ENCODE data around the gene TRHDE.
"Not testable (repeated sequence)": the region's sequence is repeated elsewhere in the genome, so short reads cannot be mapped to it uniquely, and the experiment has no call there.

TRHDE gene

DNA sequence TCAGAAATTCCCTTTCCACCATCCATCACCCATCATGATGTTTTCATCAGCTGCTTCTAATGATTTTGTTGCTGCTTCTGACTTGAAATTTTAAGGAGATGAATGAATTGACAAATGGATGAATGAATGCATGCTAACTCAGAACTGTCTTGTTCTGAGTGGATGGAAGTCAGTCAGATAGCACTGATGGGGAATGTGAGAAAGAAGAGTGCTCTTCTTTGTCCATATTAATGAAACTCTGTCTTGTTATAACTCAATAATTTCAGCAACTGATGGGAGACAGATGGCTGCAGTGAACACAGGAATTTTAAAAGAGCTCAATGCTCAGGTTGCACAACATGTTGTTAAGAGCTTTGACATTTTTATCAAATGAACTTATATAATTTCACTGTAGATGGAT lies 422.0 kb downstream of the TRHDE start:
- TF ChIP-seq, protein P1, sequence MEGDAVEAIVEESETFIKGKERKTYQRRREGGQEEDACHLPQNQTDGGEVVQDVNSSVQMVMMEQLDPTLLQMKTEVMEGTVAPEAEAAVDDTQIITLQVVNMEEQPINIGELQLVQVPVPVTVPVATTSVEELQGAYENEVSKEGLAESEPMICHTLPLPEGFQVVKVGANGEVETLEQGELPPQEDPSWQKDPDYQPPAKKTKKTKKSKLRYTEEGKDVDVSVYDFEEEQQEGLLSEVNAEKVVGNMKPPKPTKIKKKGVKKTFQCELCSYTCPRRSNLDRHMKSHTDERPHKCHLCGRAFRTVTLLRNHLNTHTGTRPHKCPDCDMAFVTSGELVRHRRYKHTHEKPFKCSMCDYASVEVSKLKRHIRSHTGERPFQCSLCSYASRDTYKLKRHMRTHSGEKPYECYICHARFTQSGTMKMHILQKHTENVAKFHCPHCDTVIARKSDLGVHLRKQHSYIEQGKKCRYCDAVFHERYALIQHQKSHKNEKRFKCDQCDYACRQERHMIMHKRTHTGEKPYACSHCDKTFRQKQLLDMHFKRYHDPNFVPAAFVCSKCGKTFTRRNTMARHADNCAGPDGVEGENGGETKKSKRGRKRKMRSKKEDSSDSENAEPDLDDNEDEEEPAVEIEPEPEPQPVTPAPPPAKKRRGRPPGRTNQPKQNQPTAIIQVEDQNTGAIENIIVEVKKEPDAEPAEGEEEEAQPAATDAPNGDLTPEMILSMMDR (IDR thresholded peaks at IDR 0.05; ENCODE audit: low read length, missing control alignments): no peak
- no peak for DNase-seq (ENCODE audit: low read depth)
- H3K4me3 ChIP-seq (replicated peaks; ENCODE audit: low read depth, low read length): no peak overlapping the region

DNA sequence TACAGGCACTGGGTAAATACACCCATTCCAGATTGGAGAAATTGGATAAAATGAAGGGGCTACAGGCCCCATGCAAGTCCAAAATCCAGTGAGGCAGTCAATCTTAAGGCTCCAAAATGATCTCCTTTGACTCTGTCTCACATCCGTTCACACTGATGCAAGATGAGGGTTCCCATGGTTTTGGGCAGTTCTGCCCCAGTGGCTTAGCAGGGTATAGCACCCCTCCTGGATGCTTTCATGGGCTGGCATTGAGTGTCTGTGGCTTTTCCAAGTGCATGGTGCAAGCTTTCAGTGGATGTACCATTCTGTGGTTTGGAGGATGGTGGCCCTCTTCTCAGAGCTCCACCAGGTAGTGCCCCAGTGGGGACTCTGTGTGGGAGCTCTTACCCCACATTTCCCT lies 427.2 kb downstream of the TRHDE start:
- DNase-seq (ENCODE audit: low read depth): no peak
- TF ChIP-seq, protein P1 (IDR thresholded peaks at IDR 0.05; ENCODE audit: low read length, missing control alignments): no peak
- no peak overlapping the region for H3K4me3 ChIP-seq (replicated peaks; ENCODE audit: low read depth, low read length)

DNA sequence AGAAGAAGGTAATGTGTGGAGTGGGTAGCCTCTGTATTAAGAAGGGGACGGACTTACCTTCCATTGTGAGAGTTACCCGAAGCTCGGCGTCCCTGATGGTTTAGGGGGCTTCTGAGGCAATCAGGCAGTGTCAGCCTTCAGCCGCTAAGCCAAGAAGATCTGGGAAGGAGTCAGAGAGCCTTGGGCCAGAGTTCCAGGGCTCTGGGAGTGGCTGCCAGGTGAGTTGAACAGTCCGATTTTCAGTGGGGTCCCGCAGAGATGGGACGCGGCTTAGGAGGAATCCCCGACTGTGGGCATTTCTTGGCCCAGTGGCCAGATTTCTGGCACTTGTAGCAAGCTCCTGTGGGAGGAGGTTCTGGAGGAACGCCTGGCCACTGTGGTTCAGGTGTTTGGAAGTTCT lies 439.9 kb downstream of the TRHDE start:
- not testable (repeated sequence) for H3K4me3 ChIP-seq (replicated peaks; ENCODE audit: low read depth, low read length); DNase-seq (ENCODE audit: low read depth)

DNA sequence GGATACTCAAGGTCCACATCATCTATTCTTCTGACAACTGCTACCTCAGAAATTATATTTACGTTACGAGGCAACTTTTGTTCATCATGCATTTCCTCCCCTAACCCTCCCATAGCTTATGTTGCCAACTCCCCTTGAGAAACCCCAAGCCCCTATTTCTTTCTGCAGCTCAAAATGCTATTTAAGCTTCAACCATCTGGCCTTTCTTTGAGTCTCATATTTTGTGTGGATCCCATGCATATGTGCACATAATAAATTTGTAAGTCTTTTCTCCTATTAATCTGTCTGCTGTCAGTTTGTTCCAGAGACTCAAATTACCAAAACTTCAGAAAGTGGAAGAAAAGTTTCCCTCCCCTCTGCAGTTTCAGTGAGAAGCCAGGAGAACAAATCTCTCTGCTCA lies 444.1 kb downstream of the TRHDE start:
- TF ChIP-seq, protein P1 (IDR thresholded peaks at IDR 0.05; ENCODE audit: low read length, missing control alignments): no peak
- H3K4me3 ChIP-seq (replicated peaks; ENCODE audit: low read depth, low read length): no peak overlapping the region
- DNase-seq (ENCODE audit: low read depth): no peak

DNA sequence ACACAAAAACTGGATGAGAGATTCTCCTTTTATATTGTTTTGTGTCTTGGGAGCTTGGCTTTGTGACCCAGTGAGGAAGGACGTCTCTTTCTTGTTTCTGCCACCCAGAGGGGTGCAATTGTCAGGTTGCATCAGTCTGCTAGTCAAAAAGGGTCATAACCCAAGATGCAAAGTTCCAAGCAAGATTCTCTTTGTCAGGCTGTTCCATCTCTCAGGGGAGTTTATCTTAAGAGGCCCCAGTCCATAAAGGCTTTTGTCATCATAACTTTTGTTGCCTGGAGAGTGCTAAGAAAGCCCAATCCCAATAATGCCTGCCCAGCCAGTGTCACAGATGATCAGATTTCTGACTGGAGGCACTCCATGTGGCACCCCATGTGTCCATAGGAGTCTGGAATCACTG lies 444.9 kb downstream of the TRHDE start:
- TF ChIP-seq, protein P1 (IDR thresholded peaks at IDR 0.05; ENCODE audit: low read length, missing control alignments): no peak
- no peak for DNase-seq (ENCODE audit: low read depth)
- H3K4me3 ChIP-seq (replicated peaks; ENCODE audit: low read depth, low read length): no peak overlapping the region

Data from fibroblast of pulmonary artery (primary cell).